ENCODE results near the gene TNIK.

The TNIK gene

DNA sequence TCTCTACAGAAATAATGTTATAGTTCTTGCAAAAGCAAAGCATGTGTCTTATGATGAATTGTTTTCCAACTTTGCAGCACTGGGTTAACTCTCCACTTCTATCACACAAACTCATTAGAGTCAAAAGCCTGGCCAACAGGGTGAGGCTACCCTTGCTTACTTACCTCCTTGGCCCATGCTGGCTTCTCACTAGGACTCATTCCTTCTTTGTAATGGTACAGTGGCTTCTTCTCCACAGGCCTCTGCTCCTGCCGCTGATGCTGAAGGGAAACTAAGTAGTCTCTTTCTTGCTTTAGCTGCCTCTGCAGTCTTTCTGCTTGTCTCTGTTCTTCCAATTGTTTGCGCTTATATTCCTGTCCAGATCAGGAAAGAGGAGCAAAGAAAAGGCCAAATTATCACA lies 322.2 kb downstream of the TNIK start:
- no peak for TF ChIP-seq CTCF (IDR thresholded peaks at IDR 0.05; ENCODE audit: low read depth, low read length)
- no peak for DNase-seq (ENCODE audit: extremely low read depth, low read depth)

DNA sequence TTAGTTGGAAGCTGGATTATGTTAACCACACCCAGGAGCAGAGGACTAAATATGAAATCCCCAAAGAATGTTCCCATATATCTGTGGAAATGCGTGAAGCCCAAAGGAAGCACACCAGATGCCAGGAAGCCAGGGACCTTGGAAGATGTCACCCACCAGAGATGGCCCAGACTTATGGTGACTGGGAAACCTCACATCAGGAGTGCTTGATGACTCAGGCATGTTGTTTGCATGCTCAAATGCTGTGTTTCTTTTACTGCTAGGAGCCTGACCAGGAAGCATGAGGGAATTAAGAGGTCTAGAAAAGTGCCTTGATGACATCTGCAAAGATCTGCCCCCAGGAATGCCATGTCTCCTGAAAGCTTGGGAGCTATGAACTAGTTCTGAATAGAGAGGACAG lies 324.7 kb downstream of the TNIK start:
- DNase-seq (ENCODE audit: extremely low read depth, low read depth), result no peak
- TF ChIP-seq CTCF (IDR thresholded peaks at IDR 0.05; ENCODE audit: low read depth, low read length), result no peak

- no peak for DNase-seq (ENCODE audit: extremely low read depth, low read depth)
- no peak for TF ChIP-seq CTCF (IDR thresholded peaks at IDR 0.05; ENCODE audit: low read depth, low read length)
Measured at GRCh38 chr3:171133796-171134569, 326.2 kb downstream of the TNIK start.

DNA sequence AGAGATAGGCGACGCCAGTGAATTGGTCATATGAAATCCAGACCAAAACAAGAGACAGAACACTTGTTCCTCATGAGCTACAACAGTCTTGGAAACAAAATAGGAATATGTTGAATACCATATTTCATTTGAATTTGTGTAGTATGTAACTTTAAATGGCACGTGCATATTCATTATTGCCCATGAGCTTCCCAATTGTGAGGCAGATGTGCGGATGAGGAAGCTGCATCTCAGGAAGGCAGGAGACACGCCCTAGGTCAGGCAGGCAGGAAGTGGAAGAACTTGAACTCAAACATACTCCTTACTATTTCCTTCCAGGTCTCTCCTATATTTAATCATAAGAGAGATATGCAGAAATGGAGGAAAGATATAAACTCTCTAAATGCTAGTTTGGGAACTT lies 326.9 kb downstream of the TNIK start:
- no peak for DNase-seq (ENCODE audit: extremely low read depth, low read depth)
- TF ChIP-seq CTCF (IDR thresholded peaks at IDR 0.05; ENCODE audit: low read depth, low read length), result no peak

- DNase-seq (ENCODE audit: extremely low read depth, low read depth), result no peak
- TF ChIP-seq CTCF (IDR thresholded peaks at IDR 0.05; ENCODE audit: low read depth, low read length), result no peak
Measured at GRCh38 chr3:171132873-171133272, 327.3 kb downstream of the TNIK start.

DNA sequence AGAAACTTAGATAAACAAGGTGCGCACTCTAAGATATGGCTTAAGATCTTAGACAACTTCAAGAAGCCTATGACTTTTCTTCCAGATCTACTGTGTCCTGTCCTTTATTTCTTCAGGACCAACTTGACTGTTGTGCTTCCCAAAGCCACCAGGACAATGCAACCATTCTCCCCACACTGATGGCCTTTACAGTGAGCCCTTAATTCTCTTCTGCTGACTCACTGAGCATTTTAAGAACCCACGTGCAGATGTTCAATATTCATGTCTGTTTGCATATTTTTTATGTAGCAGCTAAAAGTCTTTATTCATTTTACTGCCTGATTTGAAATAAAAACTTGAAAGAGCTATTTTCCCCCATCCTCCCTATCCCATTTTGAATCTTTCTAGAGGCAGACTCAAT lies 330.4 kb downstream of the TNIK start:
- no peak for DNase-seq (ENCODE audit: extremely low read depth, low read depth)
- no peak for TF ChIP-seq CTCF (IDR thresholded peaks at IDR 0.05; ENCODE audit: low read depth, low read length)

DNA sequence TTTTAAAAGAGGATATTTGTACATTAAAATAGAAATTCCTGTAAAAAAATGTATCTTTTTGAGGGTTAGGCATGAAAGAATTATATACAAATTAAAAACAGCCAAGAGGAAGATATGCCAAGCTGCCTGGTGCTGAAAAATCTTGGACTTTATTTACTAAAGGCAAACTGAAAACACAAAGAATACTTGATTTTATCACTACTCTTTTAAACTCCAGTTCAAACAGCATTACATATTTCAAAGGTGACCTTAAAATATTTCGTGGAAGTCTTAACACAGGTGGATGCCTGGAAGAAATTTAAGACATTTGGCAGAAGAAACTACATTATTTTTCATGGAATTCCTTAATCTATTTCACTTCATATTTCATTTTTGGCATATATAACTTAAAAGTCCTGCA lies 332.6 kb downstream of the TNIK start:
- TF ChIP-seq CTCF (IDR thresholded peaks at IDR 0.05; ENCODE audit: low read depth, low read length), result no peak
- DNase-seq (ENCODE audit: extremely low read depth, low read depth), result no peak

Data from AG09319 (cell line).